HT1080 (cell line): ENCODE data around the gene PSMD3. TPM values are rescaled to one million over a fixed set of nuclear protein-coding genes. Genes with fewer than 3 reads are reported as not detected.

Experiments
- small RNA-seq: library from RNA; depleted of rRNA; stranded (forward); fragments of <200 nt; gene quantifications from one replicate; pipeline ENCODE3, GENCODE V24; 2014
- total RNA-seq: library from RNA; depleted of rRNA; stranded (reverse); fragments of >200 nt; shearing (Covaris generic); gene quantifications from 2 replicates; pipeline ENCODE4 v1.2.3, GENCODE V29; 2014; rRNA removed

The PSMD3 gene
- total RNA-seq, 1 experiment from 2014 or later, result 243 TPM

Small RNA genes lying within 50 kb of the gene (small RNA-seq; reads per million reads assigned to genes)
- 378 reads per million, percentile 98 among the genes with 10 or more reads in this experiment for gene SNORD124

Other genes starting within 250 kb of the PSMD3 start
- 0.07 TPM in 1 of 2 replicates, not detected in the other for gene GRB7, start 242.9 kb upstream of the PSMD3 start, total RNA-seq
- not detected in 2 replicates for gene IKZF3, start 116.5 kb upstream of the PSMD3 start, total RNA-seq
- gene ZPBP2, start 112.6 kb upstream of the PSMD3 start, total RNA-seq, result not detected in 2 replicates
- 0.03 and 0.30 TPM in 2 replicates for gene GSDMB, start 62.2 kb upstream of the PSMD3 start, total RNA-seq
- gene ORMDL3, start 53.2 kb upstream of the PSMD3 start, total RNA-seq, result 19.6 and 20.9 TPM in 2 replicates
- gene LRRC3C, start 53.1 kb upstream of the PSMD3 start, total RNA-seq, result not detected in 2 replicates
- not detected in 2 replicates for gene GSDMA, start 17.8 kb upstream of the PSMD3 start, total RNA-seq
- gene CSF3, start 34.6 kb downstream of the PSMD3 start, total RNA-seq, result not detected in 2 replicates
- gene MED24, start 73.6 kb downstream of the PSMD3 start, total RNA-seq, result 35.9 and 38.3 TPM in 2 replicates
- 12.6 and 14.8 TPM in 2 replicates for gene THRA, start 82.2 kb downstream of the PSMD3 start, total RNA-seq
- 1.8 and 2.8 TPM in 2 replicates for gene NR1D1, start 119.8 kb downstream of the PSMD3 start, total RNA-seq
- 42.5 and 51.3 TPM in 2 replicates for gene MSL1, start 141.2 kb downstream of the PSMD3 start, total RNA-seq
- 26.7 and 31.5 TPM in 2 replicates for gene CASC3, start 159.7 kb downstream of the PSMD3 start, total RNA-seq
- 1.6 and 3.1 TPM in 2 replicates for gene RAPGEFL1, start 196.7 kb downstream of the PSMD3 start, total RNA-seq
- gene WIPF2, start 238.5 kb downstream of the PSMD3 start, total RNA-seq, result 4.2 and 5.4 TPM in 2 replicates